PC-9 (cell line): ENCODE measurements around the gene ANAPC10. TPM values are rescaled to one million over a fixed set of nuclear protein-coding genes. Genes with fewer than 3 reads are reported as not detected.

Experiments used
- BruUV-seq: library from RNA; stranded (reverse); fragments of 400-500 nt; replicated peaks from 2 replicates; lab custom pipeline; 2021; lab: Mats Ljungman, UMichigan
- CTCF ChIA-PET: fragments of 300-600 bp; sonication (Branson Sonifier 250); formaldehyde crosslinking; loops from one replicate; lab custom pipeline; 2022; ENCODE audit warnings: antibody characterized with exemption; lab: Charles Lee
- POLR2A ChIA-PET: fragments of 300-600 bp; sonication (Branson Sonifier 250); formaldehyde crosslinking; loops from one replicate; lab custom pipeline; 2022; ENCODE audit warnings: antibody characterized with exemption; ENCODE audit not compliant: unreplicated experiment; lab: Charles Lee
- DNase-seq, 2 experiments: peaks; one replicate each; pipeline versions ENCODE4 v3.0.0 to v3.0.0-alpha.2; 2015 to 2022; ENCODE audit warnings: mixed read lengths in 1 of 2
- H2AFZ ChIP-seq: fragments of 200-600 bp; sonication (generic); 2 replicates; pipeline ENCODE4 v1.8.1; 2017; ENCODE audit warnings: antibody characterized with exemption
- H3F3A ChIP-seq: fragments of 200-600 bp; sonication (generic); 2 replicates; pipeline ENCODE4 v1.8.1; 2017; ENCODE audit warnings: antibody characterized with exemption, mild to moderate bottlenecking, low read depth; ENCODE audit not compliant: insufficient read depth
- H3K27ac ChIP-seq: fragments of 200-600 bp; sonication (generic); 2 replicates; pipeline ENCODE4 v1.6.1; 2016; ENCODE audit warnings: mixed run types
- H3K27me3 ChIP-seq: fragments of 200-600 bp; sonication (generic); 2 replicates; pipeline ENCODE4 v1.6.1; 2016; ENCODE audit warnings: low read depth, mixed run types; ENCODE audit not compliant: insufficient read depth
- H3K36me3 ChIP-seq: fragments of 200-600 bp; sonication (generic); 2 replicates; pipeline ENCODE4 v1.6.1; 2016; ENCODE audit warnings: low read depth, mixed run types
- H3K4me1 ChIP-seq: fragments of 200-600 bp; sonication (generic); replicated peaks from 2 replicates; pipeline ENCODE4 v1.6.1; 2016; ENCODE audit warnings: mixed run types; ENCODE audit not compliant: insufficient read depth
- H3K4me2 ChIP-seq: fragments of 200-600 bp; sonication (generic); 2 replicates; pipeline ENCODE4 v1.6.1; 2017; ENCODE audit warnings: mixed run types
- H3K4me3 ChIP-seq: fragments of 200-600 bp; sonication (generic); 2 replicates; pipeline ENCODE4 v1.6.1; 2016; ENCODE audit warnings: mixed run types
- H3K79me2 ChIP-seq: fragments of 200-600 bp; sonication (generic); 2 replicates; pipeline ENCODE4 v1.6.1; 2017; ENCODE audit warnings: low read depth, mixed run types
- H3K9me2 ChIP-seq: fragments of 200-600 bp; sonication (generic); 2 replicates; pipeline ENCODE4 v1.8.1; 2017; ENCODE audit warnings: mild to moderate bottlenecking; ENCODE audit not compliant: insufficient read depth
- H3K9me3 ChIP-seq: fragments of 200-600 bp; sonication (generic); 2 replicates; pipeline ENCODE4 v1.8.1; 2016; ENCODE audit warnings: low read depth; ENCODE audit not compliant: insufficient read depth
- H4K20me1 ChIP-seq: fragments of 200-600 bp; sonication (generic); 2 replicates; pipeline ENCODE4 v1.8.1; 2017; ENCODE audit not compliant: insufficient read depth
- CTCF ChIP-seq: fragments of 200-600 bp; sonication (generic); conservative IDR thresholded peaks from 2 replicates; pipeline ENCODE4 v1.6.1; 2017; ENCODE audit warnings: mixed run types, antibody characterized with exemption, mild to moderate bottlenecking, moderate library complexity
- EZH2 ChIP-seq: fragments of 200-600 bp; sonication (generic); IDR thresholded peaks from 2 replicates; pipeline ENCODE4 v1.8.0; 2017; ENCODE audit warnings: antibody characterized with exemption, low read depth
- intact Hi-C: fragments of 100-400 bp; cut with micrococcal nuclease; formaldehyde crosslinking; loops from one replicate; pipeline ENCODE4 v1.10.0; 2022; ENCODE audit not compliant: unreplicated experiment
- total RNA-seq: library from RNA; stranded (reverse); gene quantifications from 2 replicates; pipeline ENCODE4 v1.2.3, GENCODE V29; 2021

ANAPC10 gene
- total RNA-seq, 1 experiment from 2014 or later: 20.2 TPM

GRCh38 chr4:145131848-145132247 lies 33.9 kb upstream of the ANAPC10 start:
- Histone ChIP-seq H3K36me3 (0 out of 2 replicates have a peak, but pooled peaks cover 4% of the 10 kb centered on the region), H3K79me2 (no peaks in the 10 kb centered on the region), H4K20me1 (no peaks in the 10 kb centered on the region), H3K4me3 (no peak overlapping the region), H3K9me2 (no peaks in the 10 kb centered on the region), H3F3A (peaks cover 16% of the 10 kb centered on the region), H3K9me3 (no peaks in the 10 kb centered on the region), H3K27me3 (no peaks in the 10 kb centered on the region), H3K4me2 (no peak overlapping the region), H2AFZ (no peak overlapping the region), H3K4me1 (no peaks in the 10 kb centered on the region), H3K27ac (peak overlapping the region; percentile 6; the same call in 1 of the 2 replicates)
- BruUV-seq: no TSS peak
- no peak for DNase-seq
- intact Hi-C loops: no loop called here
- POLR2A ChIA-PET: interaction anchor here (0.7 kb wide), 1 partner anchor 13 kb away, joined by 5 read pairs; no protein-coding TSS in a partner anchor
- CTCF ChIA-PET: no interaction called here
- TF ChIP-seq CTCF (no peak), EZH2 (no peak)

- H3F3A ChIP-seq: peaks cover 16% of the 10 kb centered on the region
- TF ChIP-seq CTCF (no peak), EZH2 (no peak)
- H3K9me3 ChIP-seq: no peaks in the 10 kb centered on the region
- H3K9me2 ChIP-seq: no peaks in the 10 kb centered on the region
- no peak for DNase-seq
- H2AFZ ChIP-seq: no peak overlapping the region
- ChIA-PET CTCF (no interaction called here), POLR2A (no interaction called here)
- 0 out of 2 replicates have a peak, but pooled peaks cover 4% of the 10 kb centered on the region for H3K36me3 ChIP-seq
- H4K20me1 ChIP-seq: no peaks in the 10 kb centered on the region
- H3K27me3 ChIP-seq: no peaks in the 10 kb centered on the region
- no peak overlapping the region for H3K4me3 ChIP-seq
- no TSS peak for BruUV-seq
- intact Hi-C loops: no loop called here
- H3K79me2 ChIP-seq: no peaks in the 10 kb centered on the region
- H3K27ac ChIP-seq: peak overlapping the region; percentile 6
- H3K4me1 ChIP-seq: no peaks in the 10 kb centered on the region
- H3K4me2 ChIP-seq: no peak overlapping the region
Measured at GRCh38 chr4:145130788-145131399, 32.9 kb upstream of the ANAPC10 start.

GRCh38 chr4:145130130-145130529 lies 32.1 kb upstream of the ANAPC10 start:
- no peak overlapping the region for H2AFZ ChIP-seq
- ChIA-PET CTCF (no interaction called here), POLR2A (no interaction called here)
- peaks cover 16% of the 10 kb centered on the region for H3F3A ChIP-seq
- no peak for DNase-seq
- TSS peak; percentile 20 for BruUV-seq
- intact Hi-C loops: no loop called here
- H3K27ac ChIP-seq: no peak overlapping the region
- H4K20me1 ChIP-seq: no peaks in the 10 kb centered on the region
- no peak for TF ChIP-seq EZH2
- no peak for TF ChIP-seq CTCF
- peaks cover 8% of the 10 kb centered on the region; the same call in 1 of the 2 replicates for H3K36me3 ChIP-seq
- H3K4me1 ChIP-seq: no peaks in the 10 kb centered on the region
- no peak overlapping the region for H3K4me2 ChIP-seq
- H3K9me2 ChIP-seq: no peaks in the 10 kb centered on the region
- H3K4me3 ChIP-seq: no peak overlapping the region
- no peaks in the 10 kb centered on the region for H3K27me3 ChIP-seq
- no peaks in the 10 kb centered on the region for H3K9me3 ChIP-seq
- H3K79me2 ChIP-seq: no peaks in the 10 kb centered on the region
